ENCODE data around the gene FANCI.

FANCI gene

GRCh38 chr15:89333011-89333860, 89.5 kb downstream of the FANCI start:
- Histone ChIP-seq H3K4me3 (ENCODE audit: severe bottlenecking) (peak overlapping the region; percentile 80), H3K27ac (ENCODE audit: poor library complexity, severe bottlenecking) (no peak overlapping the region), H3K9me3 (ENCODE audit: severe bottlenecking) (no peaks in the 10 kb centered on the region), H3K36me3 (ENCODE audit: low read depth) (peaks cover 55% of the 10 kb centered on the region), H3K27me3 (ENCODE audit: insufficient read depth, poor library complexity, severe bottlenecking) (no peaks in the 10 kb centered on the region), H3K4me1 (ENCODE audit: insufficient read depth, poor library complexity, severe bottlenecking) (peaks cover 11% of the 10 kb centered on the region)
- TF ChIP-seq CTCF (IDR thresholded peaks at IDR 0.05; ENCODE audit: poor library complexity, severe bottlenecking): no peak
- ATAC-seq (ENCODE audit: low read depth) (no peak), DNase-seq (ENCODE audit: low spot score) (no peak)

- Histone ChIP-seq H3K9me3 (ENCODE audit: severe bottlenecking) (no peaks in the 10 kb centered on the region), H3K27ac (ENCODE audit: poor library complexity, severe bottlenecking) (peak overlapping the region; percentile 52), H3K27me3 (ENCODE audit: insufficient read depth, poor library complexity, severe bottlenecking) (no peaks in the 10 kb centered on the region), H3K4me3 (ENCODE audit: severe bottlenecking) (peak overlapping the region; percentile 80), H3K4me1 (ENCODE audit: insufficient read depth, poor library complexity, severe bottlenecking) (peaks cover 11% of the 10 kb centered on the region), H3K36me3 (ENCODE audit: low read depth) (peaks cover 47% of the 10 kb centered on the region)
- ATAC-seq (ENCODE audit: low read depth) (no peak; the same call in 2 of the 3 replicates), DNase-seq (ENCODE audit: low spot score) (no peak)
- peak; percentile 5 for TF ChIP-seq CTCF (IDR thresholded peaks at IDR 0.05; ENCODE audit: poor library complexity, severe bottlenecking)
Measured at GRCh38 chr15:89333959-89334509, 90.3 kb downstream of the FANCI start.

GRCh38 chr15:89334510-89335297, 90.9 kb downstream of the FANCI start, which contains the start of gene POLG:
TSS of gene POLG (minus strand) at chr15:89334824. CDS start at chr15:89333754, 1,070 bp downstream.
- TF ChIP-seq CTCF (IDR thresholded peaks at IDR 0.05; ENCODE audit: poor library complexity, severe bottlenecking): no peak
- peak within 1 kb of the TSS; percentile 52 for H3K27ac ChIP-seq (ENCODE audit: poor library complexity, severe bottlenecking)
- peaks cover 40% of the 10 kb centered on the region for H3K36me3 ChIP-seq (ENCODE audit: low read depth)
- peak within 1 kb of the TSS; percentile 80 for H3K4me3 ChIP-seq (ENCODE audit: severe bottlenecking)
- peaks cover 11% of the 10 kb centered on the region for H3K4me1 ChIP-seq (ENCODE audit: insufficient read depth, poor library complexity, severe bottlenecking)
- DNase-seq (ENCODE audit: low spot score) (peak; percentile 100), ATAC-seq (ENCODE audit: low read depth) (peak; percentile 93)
- H3K9me3 ChIP-seq (ENCODE audit: severe bottlenecking): no peaks in the 10 kb centered on the region
- no peaks in the 10 kb centered on the region for H3K27me3 ChIP-seq (ENCODE audit: insufficient read depth, poor library complexity, severe bottlenecking)

GRCh38 chr15:89335298-89336041, 91.7 kb downstream of the FANCI start:
- Histone ChIP-seq H3K27me3 (ENCODE audit: insufficient read depth, poor library complexity, severe bottlenecking) (no peaks in the 10 kb centered on the region), H3K9me3 (ENCODE audit: severe bottlenecking) (no peaks in the 10 kb centered on the region), H3K4me1 (ENCODE audit: insufficient read depth, poor library complexity, severe bottlenecking) (peaks cover 11% of the 10 kb centered on the region), H3K4me3 (ENCODE audit: severe bottlenecking) (peak overlapping the region; percentile 80), H3K36me3 (ENCODE audit: low read depth) (peaks cover 32% of the 10 kb centered on the region), H3K27ac (ENCODE audit: poor library complexity, severe bottlenecking) (peak overlapping the region; percentile 37)
- DNase-seq (ENCODE audit: low spot score) (no peak), ATAC-seq (ENCODE audit: low read depth) (peak; percentile 5; the same call in 2 of the 3 replicates)
- TF ChIP-seq CTCF (IDR thresholded peaks at IDR 0.05; ENCODE audit: poor library complexity, severe bottlenecking): no peak
